Activated naive CD8-positive, alpha-beta T cell treated with anti-CD3 and anti-CD28 coated beads for 36 hours (primary cell): ENCODE data around the gene STAT5B. TPM values are rescaled to one million over a fixed set of nuclear protein-coding genes. Genes with fewer than 3 reads are reported as not detected.
"Not testable (repeated sequence)": the region's sequence is repeated elsewhere in the genome, so short reads cannot be mapped to it uniquely, and the experiment has no call there.

Experiments used
- DNase-seq: peaks from one replicate; pipeline ENCODE4 v3.0.0; 2021
- H3K27ac Mint-ChIP-seq: one replicate; pipeline ENCODE4 v1.8.0; 2022; ENCODE audit warnings: mild to moderate bottlenecking, moderate library complexity, mixed read lengths
- H3K27me3 Mint-ChIP-seq: one replicate; pipeline ENCODE4 v1.8.0; 2022; ENCODE audit warnings: mild to moderate bottlenecking, mixed read lengths
- H3K36me3 Mint-ChIP-seq: one replicate; pipeline ENCODE4 v1.8.0; 2021; ENCODE audit warnings: mild to moderate bottlenecking, mixed read lengths
- H3K4me1 Mint-ChIP-seq: one replicate; pipeline ENCODE4 v1.8.0; 2021; ENCODE audit warnings: mixed read lengths
- H3K4me3 Mint-ChIP-seq: one replicate; pipeline ENCODE4 v1.8.0; 2022; ENCODE audit warnings: mild to moderate bottlenecking, moderate library complexity, mixed read lengths
- H3K9me3 Mint-ChIP-seq: one replicate; pipeline ENCODE4 v1.8.0; 2022; ENCODE audit warnings: mixed read lengths
- total RNA-seq, 2 experiments: library from RNA; stranded (reverse); gene quantifications; one replicate each; pipeline ENCODE4 v1.2.3, GENCODE V29; 2021

The STAT5B gene
- total RNA-seq, 2 experiments from 2014 or later = 60.7 to 68.6 TPM

DNA sequence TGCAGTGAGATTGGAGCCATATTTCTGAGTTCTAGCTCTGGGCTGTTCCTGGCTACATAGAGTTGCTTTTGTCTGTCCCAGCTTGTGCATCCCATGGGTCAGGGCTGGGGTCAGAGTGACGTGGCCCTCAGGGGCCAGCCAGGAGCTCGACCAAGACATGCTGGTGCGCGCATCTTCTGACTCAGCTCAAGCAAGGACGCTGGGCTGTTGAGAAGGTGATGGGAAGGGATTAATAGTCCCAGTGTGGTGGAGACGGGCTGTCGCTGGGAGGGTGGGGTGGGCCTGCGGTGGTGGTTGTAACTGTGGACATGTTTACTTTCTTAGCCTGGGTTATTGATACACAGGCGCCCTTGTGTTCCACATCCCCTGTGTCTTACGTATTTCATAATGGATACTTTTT lies 21.6 kb upstream of the STAT5B start:
- not testable (repeated sequence) for H3K9me3 Mint-ChIP-seq, DNase-seq, H3K27ac Mint-ChIP-seq, H3K27me3 Mint-ChIP-seq, H3K4me3 Mint-ChIP-seq, H3K4me1 Mint-ChIP-seq
- peaks cover 35% of the 10 kb centered on the region for H3K36me3 Mint-ChIP-seq

GRCh38 chr17:42296012-42296411 lies 19.8 kb upstream of the STAT5B start:
- Mint-ChIP-seq H3K27ac (no peak overlapping the region), H3K9me3 (no peaks in the 10 kb centered on the region), H3K4me1 (peaks cover 20% of the 10 kb centered on the region), H3K4me3 (no peak overlapping the region), H3K27me3 (no peaks in the 10 kb centered on the region), H3K36me3 (peaks cover 35% of the 10 kb centered on the region)
- no peak for DNase-seq

GRCh38 chr17:42294469-42295398 lies 18.5 kb upstream of the STAT5B start:
- Mint-ChIP-seq H3K4me1 (peaks cover 33% of the 10 kb centered on the region), H3K27ac (peak overlapping the region; percentile 59), H3K4me3 (no peak overlapping the region), H3K9me3 (no peaks in the 10 kb centered on the region), H3K27me3 (no peaks in the 10 kb centered on the region), H3K36me3 (peaks cover 41% of the 10 kb centered on the region)
- no peak for DNase-seq

- peaks cover 42% of the 10 kb centered on the region for H3K36me3 Mint-ChIP-seq
- no peaks in the 10 kb centered on the region for H3K27me3 Mint-ChIP-seq
- no peak for DNase-seq
- H3K9me3 Mint-ChIP-seq = no peaks in the 10 kb centered on the region
- peaks cover 47% of the 10 kb centered on the region for H3K4me1 Mint-ChIP-seq
- H3K4me3 Mint-ChIP-seq = peak overlapping the region; percentile 93
- H3K27ac Mint-ChIP-seq = peak overlapping the region; percentile 85
Observed at GRCh38 chr17:42291129-42291528, 14.9 kb upstream of the STAT5B start.

GRCh38 chr17:42290577-42290976 lies 14.4 kb upstream of the STAT5B start:
- Mint-ChIP-seq H3K27me3 (no peaks in the 10 kb centered on the region), H3K4me3 (peak overlapping the region; percentile 93), H3K27ac (peak overlapping the region; percentile 85), H3K9me3 (no peaks in the 10 kb centered on the region), H3K4me1 (peaks cover 50% of the 10 kb centered on the region), H3K36me3 (peaks cover 39% of the 10 kb centered on the region)
- no peak for DNase-seq

DNA sequence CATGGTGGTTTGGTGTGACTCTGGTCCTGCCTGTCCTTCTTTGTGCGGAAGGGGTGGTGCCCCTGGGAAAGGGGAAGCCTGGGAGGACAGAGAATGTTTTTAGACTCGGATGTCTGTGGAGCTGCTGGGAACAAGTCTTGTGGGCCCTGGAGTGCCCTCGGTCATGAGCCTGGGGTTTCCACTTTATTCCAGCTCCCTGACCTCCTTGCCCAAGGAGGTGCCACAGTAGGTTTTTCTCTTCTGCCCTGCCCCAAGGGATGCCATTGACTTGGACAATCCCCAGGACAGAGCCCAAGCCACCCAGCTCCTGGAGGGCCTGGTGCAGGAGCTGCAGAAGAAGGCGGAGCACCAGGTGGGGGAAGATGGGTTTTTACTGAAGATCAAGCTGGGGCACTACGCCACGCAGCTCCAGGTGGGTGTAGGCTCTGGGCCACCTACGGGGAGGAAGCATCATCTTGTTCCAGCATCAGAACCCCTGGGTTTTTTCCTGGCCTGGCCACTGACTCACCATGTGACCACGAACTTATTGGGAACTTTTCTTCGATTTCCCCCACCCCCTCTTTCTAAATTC lies 13.5 kb upstream of the STAT5B start:
- Mint-ChIP-seq H3K27me3 (no peaks in the 10 kb centered on the region), H3K27ac (peak overlapping the region; percentile 85), H3K9me3 (no peaks in the 10 kb centered on the region), H3K36me3 (peaks cover 37% of the 10 kb centered on the region), H3K4me3 (peak overlapping the region; percentile 93), H3K4me1 (peaks cover 53% of the 10 kb centered on the region)
- DNase-seq = peak; percentile 57

DNA sequence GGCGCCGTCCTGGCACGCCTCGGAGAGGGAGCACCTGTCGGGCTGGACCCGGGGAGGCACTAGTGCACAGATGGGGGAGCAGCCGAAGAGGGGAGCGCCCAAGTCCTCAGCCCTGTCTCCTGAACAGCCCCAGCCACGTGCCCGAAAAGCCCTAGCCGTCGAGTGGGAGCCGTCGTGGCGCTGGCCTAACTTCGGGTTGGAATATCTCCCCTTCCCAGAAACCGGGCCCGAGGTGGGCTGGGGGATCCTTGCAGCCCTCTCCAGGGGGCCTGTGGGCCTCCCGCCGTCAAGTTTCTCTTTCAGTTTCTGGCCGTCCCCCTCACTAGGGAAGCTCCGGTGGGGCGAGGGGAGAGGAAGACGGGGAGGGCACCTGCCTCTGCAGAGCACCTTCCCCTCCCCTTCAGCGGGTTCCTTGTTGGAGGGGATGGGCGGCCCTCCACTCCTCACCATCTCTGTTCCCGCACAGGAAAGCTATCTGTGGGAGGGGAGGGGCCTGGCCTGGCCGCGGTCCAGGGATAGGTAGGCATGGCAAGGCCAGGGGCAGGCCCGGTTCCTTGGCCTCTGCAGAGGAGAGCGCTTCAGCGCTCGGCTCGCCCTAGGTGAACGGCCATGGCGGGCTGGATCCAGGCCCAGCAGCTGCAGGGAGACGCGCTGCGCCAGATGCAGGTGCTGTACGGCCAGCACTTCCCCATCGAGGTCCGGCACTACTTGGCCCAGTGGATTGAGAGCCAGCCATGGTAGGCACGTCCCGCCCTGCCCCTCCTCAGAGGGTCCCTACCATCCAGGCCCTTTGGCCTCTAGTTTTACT lies 12.8 kb upstream of the STAT5B start:
- Mint-ChIP-seq H3K27me3 (no peaks in the 10 kb centered on the region), H3K36me3 (peaks cover 44% of the 10 kb centered on the region)

GRCh38 chr17:42287977-42288802 lies 12.0 kb upstream of the STAT5B start, which contains the start of gene STAT5A:
STAT5A (plus strand) TSS chr17:42288498; CDS start chr17:42289412, 914 bp downstream.
- peaks cover 48% of the 10 kb centered on the region for H3K4me1 Mint-ChIP-seq
- DNase-seq = peak; percentile 85
- H3K9me3 Mint-ChIP-seq = no peaks in the 10 kb centered on the region
- H3K36me3 Mint-ChIP-seq = peaks cover 41% of the 10 kb centered on the region
- H3K4me3 Mint-ChIP-seq = peak within 1 kb of the TSS; percentile 93
- H3K27me3 Mint-ChIP-seq = no peaks in the 10 kb centered on the region
- peak within 1 kb of the TSS; percentile 95 for H3K27ac Mint-ChIP-seq

More for the DNA sequence above, 12.8 kb upstream of the STAT5B start:
- H3K4me1 Mint-ChIP-seq = peaks cover 48% of the 10 kb centered on the region
- H3K4me3 Mint-ChIP-seq = peak overlapping the region; percentile 93
- peak overlapping the region; percentile 85 for H3K27ac Mint-ChIP-seq
- DNase-seq = peak; percentile 71
- H3K9me3 Mint-ChIP-seq = no peaks in the 10 kb centered on the region

GRCh38 chr17:42287305-42287976 lies 11.2 kb upstream of the STAT5B start:
- H3K9me3 Mint-ChIP-seq = no peaks in the 10 kb centered on the region
- peak overlapping the region; percentile 95 for H3K27ac Mint-ChIP-seq

DNA sequence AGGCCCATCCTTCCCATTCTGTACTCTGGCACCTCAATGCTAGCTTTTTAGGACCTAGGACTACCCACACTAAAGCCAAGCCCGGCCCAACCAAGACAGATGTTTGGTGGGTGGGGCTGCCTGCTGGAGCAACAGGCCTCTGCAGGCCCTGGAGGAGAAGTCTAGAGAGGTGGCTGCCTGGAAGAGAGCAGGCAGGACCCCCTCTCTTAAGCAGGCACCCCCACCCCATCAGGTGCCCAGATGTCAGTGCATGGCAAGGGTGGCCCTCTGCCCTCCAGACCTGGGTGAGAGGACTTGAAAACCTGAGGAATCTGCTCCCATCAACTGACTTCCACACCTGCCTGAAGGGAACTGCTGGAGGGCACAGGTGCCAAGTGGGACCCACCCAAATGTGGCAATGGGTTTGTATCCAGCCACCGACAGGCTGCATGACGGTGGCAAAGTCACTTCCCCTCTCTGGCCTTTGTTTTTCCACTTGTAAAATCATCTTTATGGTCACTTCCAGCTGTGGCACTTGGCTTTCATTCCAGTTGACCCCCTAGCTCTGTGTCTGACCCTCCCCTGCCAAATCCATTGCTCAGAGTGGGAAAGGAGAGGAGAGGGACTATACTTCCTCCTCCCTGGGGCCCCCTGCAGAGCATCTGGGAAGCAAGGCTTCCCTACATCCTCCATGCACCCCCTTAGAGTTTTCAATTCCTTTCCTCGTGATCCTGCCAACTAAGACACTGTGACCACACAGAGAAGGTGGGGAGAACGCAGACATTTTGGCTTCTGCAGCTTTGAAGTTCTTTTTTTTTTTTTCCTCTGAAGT lies 10.4 kb upstream of the STAT5B start:
- DNase-seq = no peak
- H3K4me1 Mint-ChIP-seq = peaks cover 45% of the 10 kb centered on the region
- no peaks in the 10 kb centered on the region for H3K9me3 Mint-ChIP-seq
- peak overlapping the region; percentile 95 for H3K27ac Mint-ChIP-seq
- peaks cover 29% of the 10 kb centered on the region for H3K36me3 Mint-ChIP-seq
- H3K4me3 Mint-ChIP-seq = peak overlapping the region; percentile 88
- no peaks in the 10 kb centered on the region for H3K27me3 Mint-ChIP-seq

More at GRCh38 chr17:42287305-42287976, 11.2 kb upstream of the STAT5B start:
- Mint-ChIP-seq H3K4me3 (peak overlapping the region; percentile 88), H3K36me3 (peaks cover 37% of the 10 kb centered on the region), H3K27me3 (no peaks in the 10 kb centered on the region), H3K4me1 (peaks cover 51% of the 10 kb centered on the region)
- peak; percentile 48 for DNase-seq

DNA sequence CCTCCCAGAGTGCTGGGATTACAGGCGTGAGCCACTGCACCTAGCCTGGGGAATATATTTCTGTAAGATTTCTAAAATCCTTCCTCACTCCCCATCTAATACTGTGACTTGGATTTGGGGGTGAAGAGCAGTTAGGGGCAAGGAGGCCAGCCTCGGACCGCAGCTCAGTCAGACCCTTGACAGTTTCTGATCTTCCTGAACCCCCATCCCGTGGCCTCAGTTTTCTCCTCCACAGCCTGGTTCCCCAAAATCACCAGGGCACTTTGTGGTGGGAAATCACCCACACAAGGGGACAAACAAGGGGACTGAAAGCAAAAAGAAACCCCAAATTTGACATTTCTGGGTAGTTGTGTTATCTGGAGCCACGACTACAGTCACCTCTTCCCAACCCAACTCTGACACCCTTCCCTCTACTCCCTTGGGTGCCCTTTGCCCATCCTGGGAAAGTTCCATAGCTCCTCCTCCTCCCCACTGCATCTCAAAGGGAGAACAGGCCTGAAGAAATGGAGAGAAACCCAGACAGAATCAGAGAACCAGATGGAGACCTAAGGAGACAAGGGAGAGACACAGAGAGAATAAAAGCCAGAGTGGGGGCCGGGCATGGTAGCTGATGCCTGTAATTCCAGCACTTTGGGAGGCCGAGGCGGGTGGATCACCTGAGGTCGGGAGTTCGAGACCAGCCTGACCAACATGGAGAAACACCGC lies 9.3 kb upstream of the STAT5B start:
- H3K36me3 Mint-ChIP-seq = peaks cover 26% of the 10 kb centered on the region
- peaks cover 37% of the 10 kb centered on the region for H3K4me1 Mint-ChIP-seq
- H3K27me3 Mint-ChIP-seq = no peaks in the 10 kb centered on the region
- H3K4me3 Mint-ChIP-seq = peak overlapping the region; percentile 88
- no peaks in the 10 kb centered on the region for H3K9me3 Mint-ChIP-seq
- H3K27ac Mint-ChIP-seq = no peak overlapping the region
- DNase-seq = no peak

GRCh38 chr17:42284566-42284965 lies 8.4 kb upstream of the STAT5B start:
- DNase-seq = no peak
- no peak overlapping the region for H3K27ac Mint-ChIP-seq
- peaks cover 17% of the 10 kb centered on the region for H3K36me3 Mint-ChIP-seq

GRCh38 chr17:42284024-42284369 lies 7.8 kb upstream of the STAT5B start:
- H3K27ac Mint-ChIP-seq = no peak overlapping the region
- H3K27me3 Mint-ChIP-seq = no peaks in the 10 kb centered on the region
- H3K36me3 Mint-ChIP-seq = peaks cover 14% of the 10 kb centered on the region
- peaks cover 28% of the 10 kb centered on the region for H3K4me1 Mint-ChIP-seq
- no peak for DNase-seq
- no peak overlapping the region for H3K4me3 Mint-ChIP-seq
- no peaks in the 10 kb centered on the region for H3K9me3 Mint-ChIP-seq

More at GRCh38 chr17:42284566-42284965, 8.4 kb upstream of the STAT5B start:
- Mint-ChIP-seq H3K27me3 (no peaks in the 10 kb centered on the region), H3K4me3 (no peak overlapping the region), H3K4me1 (peaks cover 28% of the 10 kb centered on the region), H3K9me3 (no peaks in the 10 kb centered on the region)
